NCI-H146 treated with DMSO at 0.1 percent for 48 hours (cell line): Measurements from ENCODE around the gene UCP3.

Source experiments
- DNase-seq: peaks from one replicate; lab custom pipeline; 2025; ENCODE audit not compliant: unreplicated experiment; lab: John Stamatoyannopoulos, UW

Gene UCP3

DNA sequence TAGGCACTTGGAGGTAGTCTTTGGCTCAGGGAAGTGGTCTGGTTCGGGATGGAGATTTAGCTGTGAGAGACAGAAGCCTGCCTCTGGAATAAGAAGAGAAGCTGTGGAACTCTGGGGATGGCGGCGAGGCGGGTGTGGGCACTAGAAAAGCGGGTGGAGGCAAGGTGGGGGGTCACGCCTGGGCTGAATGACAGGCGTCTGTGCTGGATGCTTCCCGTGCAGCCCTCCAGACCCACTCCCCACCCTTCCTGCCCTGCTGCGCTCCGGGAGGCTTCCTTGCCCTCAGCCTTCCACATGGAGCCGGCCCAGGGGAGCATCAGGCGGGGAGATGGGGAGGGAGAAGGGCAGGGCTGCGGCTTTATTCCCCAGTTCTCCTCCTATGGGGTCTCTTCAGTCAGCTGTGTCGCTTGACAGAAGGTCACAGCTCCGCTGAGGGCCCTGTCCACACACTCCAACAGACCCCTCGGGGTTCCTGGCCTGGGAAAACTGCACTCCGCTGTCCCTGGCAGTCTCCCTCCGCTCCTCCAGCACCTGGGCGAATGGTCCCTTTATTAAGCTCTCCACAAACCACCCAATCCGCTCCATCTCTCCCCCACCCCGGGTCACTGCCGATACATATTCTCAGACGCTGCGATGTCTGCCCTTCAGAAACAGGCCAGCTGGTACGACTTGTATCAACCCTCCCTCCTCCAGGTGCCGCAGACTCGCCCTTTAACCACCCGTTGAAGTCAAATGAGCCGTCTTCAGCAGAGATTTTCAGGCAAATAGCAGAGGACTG lies 51.8 kb downstream of the UCP3 start:
- DNase-seq: no peak

DNA sequence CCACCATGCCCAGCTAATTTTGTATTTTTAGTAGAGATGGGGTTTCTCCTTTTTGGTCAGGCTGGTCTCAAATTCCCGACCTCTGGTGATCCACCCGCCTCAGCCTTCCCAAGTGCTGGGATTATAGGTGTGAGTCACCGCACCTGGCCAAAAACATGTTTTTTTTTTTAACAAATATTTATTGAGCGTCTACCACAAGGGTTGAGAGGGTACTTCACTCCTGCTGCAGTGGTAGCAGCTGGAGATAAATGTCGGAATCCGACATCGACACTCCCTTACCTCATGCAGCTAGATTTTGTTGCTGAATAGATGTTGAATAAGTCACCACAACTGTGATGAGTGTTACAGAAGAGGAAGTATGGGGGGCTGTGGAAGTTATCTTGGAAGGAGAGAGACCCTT lies 57.1 kb downstream of the UCP3 start:
- DNase-seq: no peak

DNA sequence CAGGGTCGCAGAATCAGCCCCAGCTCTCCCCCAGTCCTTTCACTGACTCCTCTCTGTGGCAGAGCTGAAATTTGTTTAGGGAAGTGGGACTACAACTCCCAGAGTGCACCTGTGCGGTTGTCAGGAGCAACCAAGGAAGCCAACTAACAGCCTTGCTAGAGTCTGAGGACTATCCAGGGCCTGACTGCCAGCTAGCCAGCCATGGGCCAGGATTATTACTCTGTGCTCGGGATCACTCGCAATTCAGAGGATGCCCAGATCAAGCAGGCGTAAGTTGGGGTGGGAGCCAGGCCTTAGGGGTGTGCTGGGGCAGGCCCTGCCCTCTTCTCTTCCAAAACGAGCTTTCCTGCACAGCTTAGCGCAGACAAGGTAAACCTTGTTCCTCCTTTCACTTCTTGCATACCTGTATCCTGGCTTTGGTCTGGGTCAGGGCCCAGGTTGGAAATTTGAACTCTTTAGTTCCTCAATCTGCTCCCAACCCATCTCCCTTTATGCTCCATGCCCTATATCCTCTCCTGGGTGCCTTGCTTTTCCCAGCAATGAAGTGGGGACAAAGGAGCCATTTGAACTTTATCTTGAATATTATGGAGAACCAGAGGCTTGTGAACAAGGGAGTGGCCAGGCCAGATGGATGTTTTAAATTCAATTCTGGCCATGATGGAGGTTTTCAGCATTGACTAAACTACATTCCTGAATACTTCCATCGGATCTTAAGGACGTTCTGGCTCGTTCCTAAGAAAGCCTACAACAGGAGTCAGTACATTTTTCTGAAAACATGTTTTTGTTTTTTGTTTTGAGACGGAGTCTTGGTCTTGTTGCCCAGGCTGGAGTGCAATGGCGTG lies 57.8 kb downstream of the UCP3 start, which contains the start of gene DNAJB13:
TSS of gene DNAJB13 (plus strand) at position 158 of the 842 bp plus-strand sequence. CDS start at position 202, 44 bp downstream.
- DNase-seq: no peak
